GM18867 (cell line): Measurements from ENCODE around the gene SAMD4A.

Source experiments
- ATAC-seq: cut with Tn5 transposase; IDR thresholded peaks from one replicate; pipeline ENCODE4 v1.9.1; 2021; ENCODE audit warnings: mild to moderate bottlenecking, moderate library complexity; ENCODE audit not compliant: unreplicated experiment

Gene SAMD4A

GRCh38 chr14:54652188-54652587 lies 85.3 kb downstream of the SAMD4A start:
- no peak for ATAC-seq

- no peak for ATAC-seq
Measured at GRCh38 chr14:54652605-54653052, 85.7 kb downstream of the SAMD4A start.

- no peak for ATAC-seq
Measured at GRCh38 chr14:54653712-54654469, 87.0 kb downstream of the SAMD4A start.

- ATAC-seq, result no peak
Measured at GRCh38 chr14:54654605-54655004, 87.7 kb downstream of the SAMD4A start.

GRCh38 chr14:54658836-54659235 lies 91.9 kb downstream of the SAMD4A start:
- ATAC-seq, result no peak

- ATAC-seq, result no peak
Measured at GRCh38 chr14:54659365-54659764, 92.4 kb downstream of the SAMD4A start.

- no peak for ATAC-seq
Measured at GRCh38 chr14:54660604-54661111, 93.7 kb downstream of the SAMD4A start.

GRCh38 chr14:54662491-54663133 lies 95.7 kb downstream of the SAMD4A start:
- ATAC-seq, result no peak

- ATAC-seq, result no peak
Measured at GRCh38 chr14:54664961-54665360, 98.0 kb downstream of the SAMD4A start.

GRCh38 chr14:54665946-54666345 lies 99.0 kb downstream of the SAMD4A start:
- ATAC-seq, result no peak

- no peak for ATAC-seq
Measured at GRCh38 chr14:54667026-54667744, 100.3 kb downstream of the SAMD4A start.

GRCh38 chr14:54667764-54668163 lies 100.8 kb downstream of the SAMD4A start:
- no peak for ATAC-seq

GRCh38 chr14:54669721-54670561 lies 103.0 kb downstream of the SAMD4A start:
- no peak for ATAC-seq

- ATAC-seq, result no peak
Measured at GRCh38 chr14:54671537-54671936, 104.6 kb downstream of the SAMD4A start.

- ATAC-seq, result no peak
Measured at GRCh38 chr14:54672181-54672580, 105.3 kb downstream of the SAMD4A start.

- no peak for ATAC-seq
Measured at GRCh38 chr14:54672688-54673087, 105.8 kb downstream of the SAMD4A start.

GRCh38 chr14:54673193-54674045 lies 106.5 kb downstream of the SAMD4A start:
- ATAC-seq, result no peak

- peak; percentile 87 for ATAC-seq
Measured at GRCh38 chr14:54674046-54674741, 107.3 kb downstream of the SAMD4A start.
